IPS DF 6.9 (cell line): Measurements from ENCODE around the gene PDE4D.

Experiments used
- DNase-seq: peaks from one replicate; pipeline ENCODE4 v3.0.0-alpha.2; 2013; ENCODE audit warnings: low read depth, low spot score
- H3K27ac ChIP-seq: one replicate; pipeline ENCODE4 v1.5.1; 2013; ENCODE audit warnings: low read length, control low read depth
- H3K27me3 ChIP-seq: 2 replicates; pipeline ENCODE4 v1.6.1; 2013; ENCODE audit warnings: mild to moderate bottlenecking, low read length; ENCODE audit not compliant: control insufficient read depth, insufficient read depth
- H3K36me3 ChIP-seq: 2 replicates; pipeline ENCODE4 v1.6.1; 2013; ENCODE audit warnings: low read length; ENCODE audit not compliant: control insufficient read depth, insufficient read depth
- H3K4me1 ChIP-seq: 2 replicates; pipeline ENCODE4 v1.6.1; 2013; ENCODE audit warnings: low read length; ENCODE audit not compliant: control insufficient read depth, insufficient read depth
- H3K4me3 ChIP-seq: 2 replicates; pipeline ENCODE4 v1.5.1; 2013; ENCODE audit warnings: mild to moderate bottlenecking, low read length
- H3K9me3 ChIP-seq: 2 replicates; pipeline ENCODE4 v1.6.1; 2013; ENCODE audit warnings: low read length, inconsistent platforms; ENCODE audit not compliant: control insufficient read depth, insufficient read depth
- WGBS: extraction: QIAGEN DNeasy Blood & Tissue Kit; methylation state at CpG from one replicate; pipeline ENCODE4 v1.1.7; 2013; ENCODE audit warnings: mixed read lengths, missing lambda C conversion rate; ENCODE audit not compliant: insufficient read length, insufficient coverage; 5-methylcytosine and 5-hydroxymethylcytosine counted together

PDE4D gene

DNA sequence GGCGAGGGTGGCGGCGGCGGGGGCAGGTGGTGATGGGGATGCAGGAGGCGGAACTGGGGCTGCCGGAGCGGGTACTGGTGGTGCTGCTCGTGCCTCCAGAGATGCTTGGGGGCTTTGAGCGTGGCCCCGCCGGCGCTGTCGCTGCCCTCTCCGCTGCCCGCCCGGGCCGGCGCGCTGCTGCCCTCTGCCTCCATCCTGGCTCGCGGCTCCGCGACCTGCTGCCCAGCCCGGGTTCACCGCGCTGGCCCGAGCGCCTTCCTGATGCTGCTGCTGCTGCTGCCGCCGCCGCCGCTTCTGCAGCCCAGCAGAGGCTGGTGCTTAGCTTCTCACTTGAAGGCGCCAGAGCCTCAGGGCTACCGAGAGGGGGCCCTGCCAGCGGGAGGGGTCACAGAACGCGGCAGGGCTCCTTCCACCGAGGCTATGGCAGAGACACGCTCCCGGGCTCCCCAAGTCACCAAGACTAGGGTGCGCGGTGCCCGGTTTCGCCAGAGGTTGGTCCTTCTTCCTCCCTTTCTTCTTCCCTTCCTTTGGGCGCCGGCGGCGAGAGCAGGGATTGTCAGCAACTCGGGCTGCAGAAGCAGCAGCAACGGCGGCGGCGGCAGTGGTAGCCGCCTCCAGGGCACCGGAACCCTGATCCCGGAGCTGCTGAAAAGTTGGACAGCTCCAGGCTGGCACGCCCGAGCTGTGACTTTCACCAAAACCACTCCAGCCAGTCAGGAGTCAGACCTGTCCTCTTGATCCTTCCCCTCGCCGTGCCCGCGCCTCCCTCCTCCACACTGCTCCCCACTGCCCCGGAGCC is at the start of gene PDE4D:
TSS of gene PDE4D (minus strand) at position 298 of the 799 bp plus-strand sequence.
- DNase-seq = no peak
- Histone ChIP-seq H3K9me3 (no peaks in the 10 kb centered on the region), H3K27me3 (peaks cover 18% of the 10 kb centered on the region; the same call in 1 of the 2 replicates), H3K4me3 (peak within 1 kb of the TSS; percentile 33; the same call in 1 of the 2 replicates), H3K4me1 (no peaks in the 10 kb centered on the region), H3K27ac (no peak within 1 kb of the TSS), H3K36me3 (no peaks in the 10 kb centered on the region)
- WGBS = no CpG with 5 or more reads among the region's 63 CpGs

- DNase-seq = no peak
- Histone ChIP-seq H3K27me3 (no peaks in the 10 kb centered on the region), H3K4me1 (no peaks in the 10 kb centered on the region), H3K27ac (no peak overlapping the region), H3K4me3 (no peak overlapping the region), H3K9me3 (no peaks in the 10 kb centered on the region), H3K36me3 (no peaks in the 10 kb centered on the region)
- WGBS = 100% methylated on average over 1 of the region's 3 CpGs
Observed at GRCh38 chr5:59937633-59938032, 44.1 kb upstream of the PDE4D start.

DNA sequence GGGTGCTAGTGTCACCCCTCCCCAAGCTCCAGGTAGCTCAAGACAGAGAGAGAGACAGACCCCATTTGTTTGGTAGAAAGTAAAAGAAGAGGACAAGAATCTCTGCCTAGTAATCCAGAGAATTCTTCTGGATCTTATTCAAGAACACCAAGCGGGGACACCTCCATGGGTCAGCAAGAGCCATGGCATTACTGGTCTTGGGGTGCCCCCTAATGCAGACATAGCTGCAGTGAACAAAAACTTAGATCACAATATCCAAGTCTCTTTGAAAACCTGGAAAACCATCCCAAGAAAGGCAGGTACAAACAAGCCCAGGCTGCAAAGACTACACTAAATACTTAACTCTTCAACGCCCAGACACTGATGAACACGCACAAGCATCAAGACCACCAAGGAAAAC is 29.9 kb upstream of the PDE4D start:
- peaks cover 5% of the 10 kb centered on the region; the same call in 1 of the 2 replicates for H3K4me1 ChIP-seq
- H3K9me3 ChIP-seq = no peaks in the 10 kb centered on the region
- no CpG with 5 or more reads among the region's 3 CpGs for WGBS
- no peak overlapping the region for H3K27ac ChIP-seq
- no peaks in the 10 kb centered on the region for H3K36me3 ChIP-seq
- no peak overlapping the region for H3K4me3 ChIP-seq
- H3K27me3 ChIP-seq = no peaks in the 10 kb centered on the region
- DNase-seq = no peak

DNA sequence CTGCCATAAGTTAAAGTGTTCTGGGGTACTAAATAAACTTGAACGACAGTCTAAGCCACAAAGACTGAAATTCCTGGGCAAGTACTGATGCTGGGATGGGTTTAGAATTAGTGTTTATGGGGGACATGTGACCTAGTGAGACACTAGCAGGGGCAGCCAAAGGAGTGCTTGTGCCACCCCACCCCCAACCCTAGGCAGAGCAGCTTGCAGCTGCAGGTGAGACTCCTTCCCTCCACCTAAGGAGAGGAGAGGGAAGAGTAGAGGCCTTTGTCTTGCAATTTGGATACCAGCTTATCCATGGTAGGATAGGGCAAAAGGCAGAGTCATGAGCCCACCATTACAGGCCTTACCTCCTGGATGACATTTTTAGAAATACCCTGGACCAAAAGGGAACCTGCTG is 28.7 kb upstream of the PDE4D start:
- Histone ChIP-seq H3K9me3 (no peaks in the 10 kb centered on the region), H3K36me3 (no peaks in the 10 kb centered on the region), H3K4me1 (peaks cover 5% of the 10 kb centered on the region; the same call in 1 of the 2 replicates), H3K27ac (no peak overlapping the region), H3K27me3 (no peaks in the 10 kb centered on the region), H3K4me3 (no peak overlapping the region)
- WGBS = no CpG with 5 or more reads among the region's 1 CpG
- DNase-seq = no peak

GRCh38 chr5:59921816-59922215 is 28.3 kb upstream of the PDE4D start:
- no CpG with 5 or more reads among the region's 6 CpGs for WGBS
- Histone ChIP-seq H3K4me3 (no peak overlapping the region), H3K4me1 (peaks cover 5% of the 10 kb centered on the region; the same call in 1 of the 2 replicates), H3K9me3 (no peaks in the 10 kb centered on the region), H3K36me3 (no peaks in the 10 kb centered on the region), H3K27me3 (no peaks in the 10 kb centered on the region), H3K27ac (no peak overlapping the region)
- no peak for DNase-seq

DNA sequence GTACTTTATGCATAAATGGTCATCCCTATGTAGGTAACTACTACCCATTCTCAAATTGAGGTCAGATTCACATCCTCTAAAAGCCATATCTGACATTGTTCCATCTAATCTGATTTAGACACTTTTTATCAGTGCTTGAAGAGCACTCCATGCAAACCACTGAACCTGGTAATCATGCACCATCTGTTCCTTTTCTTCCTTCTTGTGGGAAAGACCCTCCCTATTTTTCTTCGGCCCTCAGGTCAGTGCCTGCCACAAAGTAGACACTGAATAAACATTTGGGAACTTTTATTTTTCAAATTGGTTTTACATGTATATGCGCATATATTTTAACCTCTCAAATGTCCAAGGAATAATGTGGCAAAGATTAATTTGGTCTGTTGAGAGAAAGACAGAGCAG is 26.0 kb upstream of the PDE4D start:
- Histone ChIP-seq H3K27ac (no peak overlapping the region), H3K9me3 (no peaks in the 10 kb centered on the region), H3K36me3 (no peaks in the 10 kb centered on the region), H3K27me3 (no peaks in the 10 kb centered on the region), H3K4me1 (peaks cover 5% of the 10 kb centered on the region; the same call in 1 of the 2 replicates), H3K4me3 (no peak overlapping the region)
- no CpG with 5 or more reads among the region's 2 CpGs for WGBS
- DNase-seq = no peak

- Histone ChIP-seq H3K9me3 (no peaks in the 10 kb centered on the region), H3K4me3 (no peak overlapping the region), H3K27me3 (no peaks in the 10 kb centered on the region), H3K36me3 (no peaks in the 10 kb centered on the region), H3K4me1 (peaks cover 2% of the 10 kb centered on the region; the same call in 1 of the 2 replicates), H3K27ac (no peak overlapping the region)
- no CpG with 5 or more reads among the region's 2 CpGs for WGBS
- no peak for DNase-seq
Observed at GRCh38 chr5:59917121-59917520, 23.6 kb upstream of the PDE4D start.

DNA sequence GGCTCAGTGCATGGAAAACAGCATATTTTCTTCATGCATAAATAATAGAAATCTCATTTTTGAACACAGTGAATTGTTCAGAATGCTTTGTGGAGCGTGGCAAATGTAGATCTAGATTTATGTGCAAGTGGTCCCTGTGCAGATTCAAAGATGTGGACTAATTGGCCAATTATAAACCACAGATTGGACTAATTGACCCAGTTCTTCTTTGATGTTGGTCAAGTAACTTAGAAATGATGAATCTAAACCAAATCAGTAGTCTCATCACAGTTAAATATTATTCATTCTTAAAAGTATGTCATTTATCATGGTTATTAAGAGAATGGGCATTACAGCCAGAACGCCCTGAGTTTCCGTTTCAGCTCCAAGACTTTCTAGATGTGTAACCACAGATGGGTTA is 11.7 kb upstream of the PDE4D start:
- Histone ChIP-seq H3K36me3 (no peaks in the 10 kb centered on the region), H3K4me1 (no peaks in the 10 kb centered on the region), H3K9me3 (no peaks in the 10 kb centered on the region), H3K27me3 (no peaks in the 10 kb centered on the region), H3K4me3 (no peak overlapping the region), H3K27ac (no peak overlapping the region)
- DNase-seq = no peak
- WGBS = no CpG with 5 or more reads among the region's 3 CpGs

GRCh38 chr5:59897075-59897474 is 3.5 kb upstream of the PDE4D start:
- peaks cover 11% of the 10 kb centered on the region; the same call in 1 of the 2 replicates for H3K27me3 ChIP-seq
- no peak overlapping the region for H3K4me3 ChIP-seq
- H3K4me1 ChIP-seq = no peaks in the 10 kb centered on the region
- no peaks in the 10 kb centered on the region for H3K9me3 ChIP-seq
- DNase-seq = no peak
- H3K27ac ChIP-seq = no peak overlapping the region
- H3K36me3 ChIP-seq = no peaks in the 10 kb centered on the region

- Histone ChIP-seq H3K9me3 (no peaks in the 10 kb centered on the region), H3K4me3 (peak overlapping the region; percentile 18; the same call in 1 of the 2 replicates), H3K27ac (no peak overlapping the region), H3K36me3 (no peaks in the 10 kb centered on the region), H3K27me3 (peaks cover 18% of the 10 kb centered on the region; the same call in 1 of the 2 replicates), H3K4me1 (no peaks in the 10 kb centered on the region)
- no CpG with 5 or more reads among the region's 22 CpGs for WGBS
- DNase-seq = no peak
Observed at GRCh38 chr5:59891962-59892643, 1.4 kb downstream of the PDE4D start.
